Sigmoid colon (tissue), 7 donors: ENCODE data around the gene AP1S2. TPM values are rescaled to one million over a fixed set of nuclear protein-coding genes. Genes with fewer than 3 reads are reported as not detected.

Experiments
- DNase-seq: peaks from one replicate; pipeline ENCODE4 v3.0.0-alpha.2; 2019
- H3K27ac ChIP-seq, 4 donors: fragments of 200-600 bp; sonication (generic); one replicate each; pipeline ENCODE4 v1.5.1; 2016 to 2019; ENCODE audit warnings: mild to moderate bottlenecking in 1 of 4
- H3K27me3 ChIP-seq, 3 donors: fragments of 200-600 bp; sonication (generic); one replicate each; pipeline ENCODE4 v1.5.1; 2019; ENCODE audit warnings: mild to moderate bottlenecking in 1 of 3
- H3K36me3 ChIP-seq, 4 donors: fragments of 200-600 bp; sonication (generic); one replicate each; pipeline ENCODE4 v1.5.1; 2016 to 2019
- H3K4me1 ChIP-seq, 4 donors: fragments of 200-600 bp; sonication (generic); one replicate each; pipeline ENCODE4 v1.5.1; 2017 to 2019
- H3K4me3 ChIP-seq, 4 donors: fragments of 200-600 bp; sonication (generic); one replicate each; pipeline ENCODE4 v1.5.1; 2017 to 2019; ENCODE audit warnings: mild to moderate bottlenecking in 2 of 4, moderate library complexity in 1 of 4
- H3K9me3 ChIP-seq, 4 donors: fragments of 200-600 bp in 3 of 4; sonication (generic) in 3 of 4; one replicate each; pipeline versions ENCODE4 v1.5.1 to v1.6.1; 2013 to 2019
- EP300 ChIP-seq, 4 donors: sonication (generic); formaldehyde crosslinking; IDR thresholded peaks; one replicate each; pipeline ENCODE4 v1.6.1; 2017; ENCODE audit warnings: antibody characterized with exemption in 4 of 4
- POLR2A ChIP-seq, 2 donors: fragments of 450-650 bp; IDR thresholded peaks; one replicate each; pipeline ENCODE4 v1.6.1; 2016; ENCODE audit warnings: antibody characterized with exemption in 2 of 2, mild to moderate bottlenecking in 2 of 2, moderate library complexity in 2 of 2
- POLR2AphosphoS5 ChIP-seq, 4 donors: sonication (generic); formaldehyde crosslinking; IDR thresholded peaks; one replicate each; pipeline ENCODE4 v1.6.1; 2017; ENCODE audit warnings: antibody characterized with exemption in 4 of 4
- WGBS, 2 donors: extraction: QIAGEN DNeasy Blood & Tissue Kit; methylation state at CpG; one replicate each; pipeline ENCODE4 v1.1.7; 2013; 5-methylcytosine and 5-hydroxymethylcytosine counted together
- intact Hi-C: fragments of 100-400 bp; cut with DNase I; formaldehyde crosslinking; loops from one replicate; pipeline ENCODE4 v1.15.1; 2023
- polyA plus RNA-seq, 3 donors: library from polyadenylated mRNA; stranded (reverse); fragments of 200-250 nt; gene quantifications; one replicate each; pipeline ENCODE4 v1.2.3, GENCODE V29; 2013
- total RNA-seq, 4 donors: library from RNA; depleted of rRNA; stranded (reverse); fragments of >200 nt; gene quantifications; one replicate each; pipeline ENCODE4 v1.1.0, GENCODE V29; 2016
- TF ChIP-seq, protein P1 (sequence below), 4 experiments: fragments of 450-650 bp in 3 of 4; fragments of 200-600 bp in 1 of 4; IDR thresholded peaks; one replicate each; pipeline ENCODE4 v1.5.1; 2016 to 2019; ENCODE audit warnings: antibody characterized with exemption in 4 of 4, mild to moderate bottlenecking in 3 of 4, moderate library complexity in 2 of 4
- donor health status: healthy with polysubstance abuse.
- donor health status: Bipolar disorder and iron deficiency.
- donor health status: healthy.

The AP1S2 gene
- total and polyA plus RNA-seq, 7 donors = 19.1 to 156 (median 71.6) TPM

DNA sequence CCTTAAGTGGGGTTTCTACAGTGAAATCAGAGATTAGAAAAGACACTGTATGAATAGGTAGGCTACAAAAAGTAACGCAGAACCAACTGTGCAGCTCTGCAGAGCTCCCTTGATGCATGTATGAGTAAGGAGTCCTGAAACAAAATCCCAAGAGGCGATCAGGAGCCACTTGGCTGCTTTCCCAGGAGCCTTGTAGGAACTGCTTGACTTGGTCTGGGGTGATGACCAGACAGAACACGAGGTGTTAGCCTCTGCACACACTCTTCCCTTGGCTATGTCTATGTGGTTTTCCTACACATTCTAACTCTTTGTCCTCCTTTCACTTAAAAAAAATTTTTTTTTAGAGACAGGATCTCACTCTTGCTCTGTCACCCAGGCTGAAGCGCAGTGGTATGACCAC lies 22.8 kb upstream of the AP1S2 start:
- DNase-seq = no peak
- TF ChIP-seq POLR2A (IDR thresholded peaks at IDR 0.05) (no peak), EP300 (IDR thresholded peaks at IDR 0.05) (no peak), POLR2AphosphoS5 (IDR thresholded peaks at IDR 0.05) (no peak)
- TF ChIP-seq, protein P1, sequence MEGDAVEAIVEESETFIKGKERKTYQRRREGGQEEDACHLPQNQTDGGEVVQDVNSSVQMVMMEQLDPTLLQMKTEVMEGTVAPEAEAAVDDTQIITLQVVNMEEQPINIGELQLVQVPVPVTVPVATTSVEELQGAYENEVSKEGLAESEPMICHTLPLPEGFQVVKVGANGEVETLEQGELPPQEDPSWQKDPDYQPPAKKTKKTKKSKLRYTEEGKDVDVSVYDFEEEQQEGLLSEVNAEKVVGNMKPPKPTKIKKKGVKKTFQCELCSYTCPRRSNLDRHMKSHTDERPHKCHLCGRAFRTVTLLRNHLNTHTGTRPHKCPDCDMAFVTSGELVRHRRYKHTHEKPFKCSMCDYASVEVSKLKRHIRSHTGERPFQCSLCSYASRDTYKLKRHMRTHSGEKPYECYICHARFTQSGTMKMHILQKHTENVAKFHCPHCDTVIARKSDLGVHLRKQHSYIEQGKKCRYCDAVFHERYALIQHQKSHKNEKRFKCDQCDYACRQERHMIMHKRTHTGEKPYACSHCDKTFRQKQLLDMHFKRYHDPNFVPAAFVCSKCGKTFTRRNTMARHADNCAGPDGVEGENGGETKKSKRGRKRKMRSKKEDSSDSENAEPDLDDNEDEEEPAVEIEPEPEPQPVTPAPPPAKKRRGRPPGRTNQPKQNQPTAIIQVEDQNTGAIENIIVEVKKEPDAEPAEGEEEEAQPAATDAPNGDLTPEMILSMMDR (IDR thresholded peaks at IDR 0.05) = no peak
- WGBS, 2 donors = 87 to 88% methylated on average over 4 of the region's 4 CpGs
- H3K27me3 ChIP-seq = no peaks in the 10 kb centered on the region
- no peaks in the 10 kb centered on the region for H3K9me3 ChIP-seq
- no peak overlapping the region for H3K4me3 ChIP-seq
- no peak overlapping the region for H3K27ac ChIP-seq
- intact Hi-C loops = no loop called here
- H3K36me3 ChIP-seq = no peaks in the 10 kb centered on the region
- H3K4me1 ChIP-seq = no peaks in the 10 kb centered on the region

DNA sequence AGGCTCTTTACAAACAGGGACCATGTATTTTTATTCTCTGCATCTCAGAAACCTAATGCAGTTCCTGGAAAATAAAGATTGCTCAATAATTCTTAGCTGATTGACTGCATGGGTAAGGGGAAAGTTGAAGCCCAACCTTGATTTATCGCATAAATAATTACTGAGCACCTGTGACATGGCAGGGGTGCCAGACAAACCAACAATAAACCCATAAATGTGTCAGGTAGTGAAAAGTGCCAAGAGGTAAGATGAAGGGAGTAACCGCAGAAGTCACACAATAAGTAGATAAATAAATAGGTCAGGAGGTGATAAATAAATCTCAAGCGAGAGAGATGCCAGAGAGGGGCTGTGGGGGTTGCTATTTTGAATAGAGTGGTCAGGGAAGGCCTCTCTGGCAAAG lies 20.1 kb upstream of the AP1S2 start:
- Histone ChIP-seq H3K4me3 (no peak overlapping the region), H3K9me3 (no peaks in the 10 kb centered on the region), H3K27ac (no peak overlapping the region), H3K4me1 (no peaks in the 10 kb centered on the region), H3K27me3 (no peaks in the 10 kb centered on the region), H3K36me3 (no peaks in the 10 kb centered on the region)
- TF ChIP-seq POLR2A (IDR thresholded peaks at IDR 0.05) (no peak), POLR2AphosphoS5 (IDR thresholded peaks at IDR 0.05) (no peak), EP300 (IDR thresholded peaks at IDR 0.05) (no peak)
- TF ChIP-seq, protein P1 (IDR thresholded peaks at IDR 0.05) = no peak
- 15 to 76% methylated on average over 3 of the region's 3 CpGs for WGBS, 2 donors
- no peak for DNase-seq
- intact Hi-C loops = no loop called here

GRCh38 chrX:15873566-15873965 lies 19.0 kb upstream of the AP1S2 start:
- TF ChIP-seq EP300 (IDR thresholded peaks at IDR 0.05) = no peak
- no peak for TF ChIP-seq POLR2A (IDR thresholded peaks at IDR 0.05)
- no peak for TF ChIP-seq POLR2AphosphoS5 (IDR thresholded peaks at IDR 0.05)
- TF ChIP-seq, protein P1 (IDR thresholded peaks at IDR 0.05) = no peak
- 44 to 79% methylated on average over 4 of the region's 4 CpGs for WGBS, 2 donors
- Histone ChIP-seq H3K27ac (no peak overlapping the region), H3K27me3 (no peaks in the 10 kb centered on the region), H3K36me3 (no peaks in the 10 kb centered on the region), H3K4me3 (no peak overlapping the region), H3K9me3 (no peaks in the 10 kb centered on the region), H3K4me1 (no peaks in the 10 kb centered on the region)
- intact Hi-C loops = no loop called here
- DNase-seq = no peak

GRCh38 chrX:15870310-15870709 lies 15.7 kb upstream of the AP1S2 start:
- WGBS, 2 donors = 77 to 88% methylated on average over 4 of the region's 4 CpGs
- Histone ChIP-seq H3K36me3 (no peaks in the 10 kb centered on the region), H3K27ac (no peak overlapping the region), H3K4me3 (no peak overlapping the region), H3K27me3 (no peaks in the 10 kb centered on the region), H3K4me1 (no peaks in the 10 kb centered on the region), H3K9me3 (no peaks in the 10 kb centered on the region)
- TF ChIP-seq EP300 (IDR thresholded peaks at IDR 0.05) = no peak
- TF ChIP-seq, protein P1 (IDR thresholded peaks at IDR 0.05) = no peak
- TF ChIP-seq POLR2AphosphoS5 (IDR thresholded peaks at IDR 0.05) = no peak
- TF ChIP-seq POLR2A (IDR thresholded peaks at IDR 0.05) = no peak
- no peak for DNase-seq
- intact Hi-C loops = no loop called here

GRCh38 chrX:15869695-15870094 lies 15.1 kb upstream of the AP1S2 start:
- TF ChIP-seq, protein P1 (IDR thresholded peaks at IDR 0.05) = no peak
- no peak for TF ChIP-seq POLR2A (IDR thresholded peaks at IDR 0.05)
- no peak for TF ChIP-seq POLR2AphosphoS5 (IDR thresholded peaks at IDR 0.05)
- TF ChIP-seq EP300 (IDR thresholded peaks at IDR 0.05) = no peak
- WGBS, 2 donors = 96 to 97% methylated on average over 4 of the region's 4 CpGs

More at GRCh38 chrX:15869695-15870094, 15.1 kb upstream of the AP1S2 start:
- DNase-seq = no peak
- intact Hi-C loops = no loop called here
- no peak overlapping the region for H3K27ac ChIP-seq
- no peaks in the 10 kb centered on the region for H3K36me3 ChIP-seq
- H3K9me3 ChIP-seq = no peaks in the 10 kb centered on the region
- H3K27me3 ChIP-seq = no peaks in the 10 kb centered on the region
- H3K4me1 ChIP-seq = no peaks in the 10 kb centered on the region
- no peak overlapping the region for H3K4me3 ChIP-seq
